ENCODE measurements around the gene COBL.

The COBL gene

DNA sequence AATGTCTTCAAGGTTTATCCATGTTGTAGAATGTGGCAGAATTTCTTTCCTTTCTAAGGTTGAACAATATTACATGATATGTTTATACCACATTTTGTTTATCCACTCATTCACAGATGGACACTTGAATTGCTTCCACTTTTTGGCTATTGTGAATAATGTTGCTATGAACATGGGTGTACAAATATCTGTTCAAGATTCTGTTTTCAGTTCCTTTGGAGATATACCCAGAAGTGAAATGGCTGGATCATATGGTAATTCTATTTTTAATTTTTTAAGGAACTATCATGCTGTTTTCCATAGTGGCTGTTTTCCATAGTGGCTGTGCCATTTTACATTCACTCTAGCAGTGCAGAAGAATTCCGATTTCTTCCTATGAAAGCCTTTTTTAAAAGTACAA is 339.2 kb downstream of the COBL start:
- DNase-seq = no peak

DNA sequence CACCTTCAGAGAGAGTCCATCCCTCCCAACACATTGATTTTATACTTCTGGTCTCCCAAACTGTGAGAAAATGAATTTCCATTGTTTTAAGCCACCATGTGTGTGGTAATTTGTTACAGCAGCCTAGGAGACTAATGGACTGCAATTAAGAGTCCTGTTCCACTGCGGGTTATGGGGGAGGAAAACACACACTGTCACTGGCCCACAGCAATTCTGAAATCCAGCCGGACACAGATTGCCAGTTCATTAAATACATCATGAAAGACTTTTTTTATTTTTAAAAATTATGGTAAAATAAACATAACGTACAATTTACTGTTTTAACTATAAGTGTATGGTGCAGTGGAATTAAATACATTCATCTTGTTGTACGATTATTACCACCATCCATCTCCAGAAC is 340.5 kb downstream of the COBL start:
- no peak for DNase-seq

DNA sequence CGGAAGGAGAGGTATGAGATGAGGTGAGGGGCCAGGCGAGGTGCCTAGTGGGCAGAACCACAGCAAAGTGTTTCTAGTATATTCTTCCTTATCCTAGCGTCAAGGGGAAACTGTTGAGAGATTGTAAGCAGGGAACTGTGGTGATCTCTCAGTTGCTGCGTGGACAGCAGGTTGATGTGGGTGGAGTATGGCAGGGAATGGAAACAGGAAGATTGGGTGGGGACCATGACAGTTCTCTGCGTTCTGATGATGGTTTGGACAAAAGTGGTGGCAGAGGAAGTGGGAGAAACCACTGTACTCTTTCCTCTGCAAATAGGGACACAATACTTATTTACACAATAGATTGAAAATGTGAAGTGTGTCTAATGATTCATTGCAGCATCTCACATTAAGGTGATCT is 342.4 kb downstream of the COBL start:
- DNase-seq = no peak

DNA sequence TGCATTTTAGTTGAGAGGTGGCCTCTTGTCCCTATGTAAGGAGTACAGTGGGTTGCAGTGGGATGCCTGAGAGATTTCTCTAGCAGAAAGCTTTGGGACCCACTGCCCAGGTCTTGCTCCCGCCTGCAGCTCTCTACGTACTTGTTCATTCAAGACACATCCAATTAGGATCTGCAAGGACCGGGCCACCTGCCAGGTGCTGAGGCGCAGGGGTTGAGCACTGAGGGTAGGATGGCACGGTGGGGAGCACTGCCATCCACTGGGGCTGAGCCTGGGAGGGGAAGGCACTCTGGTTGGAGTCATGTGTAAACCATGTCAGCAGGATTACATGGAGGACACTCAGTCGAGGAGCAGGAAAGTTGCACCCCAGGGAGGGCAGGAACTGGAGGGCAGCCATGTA is 342.8 kb downstream of the COBL start:
- DNase-seq = no peak

DNA sequence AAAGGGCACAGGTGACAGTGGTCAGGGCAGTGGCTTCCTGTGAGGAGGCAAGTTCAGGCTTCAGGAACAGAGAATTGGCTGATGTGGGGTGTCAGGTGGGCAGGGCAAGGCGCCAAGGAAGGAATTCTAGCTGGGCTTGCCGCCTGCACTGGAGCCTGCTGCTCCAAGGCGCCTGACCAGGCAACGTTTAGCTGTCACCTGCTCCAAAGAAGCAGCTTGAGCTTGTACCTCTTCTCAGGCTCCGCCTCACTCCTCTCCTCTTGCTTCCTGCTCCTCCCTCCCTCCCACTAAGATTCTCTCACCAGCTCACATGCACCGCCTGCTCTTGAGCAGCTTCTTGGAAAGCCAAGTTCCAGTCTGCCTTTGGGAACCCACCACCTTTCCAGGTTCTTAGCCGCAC is 346.5 kb downstream of the COBL start:
- DNase-seq = no peak

Measured in GF-D8 (cell line).